Gastroesophageal sphincter (tissue), 3 donors: Measurements from ENCODE around the gene SLC25A21.

Experiments used
- EP300 ChIP-seq: sonication (generic); formaldehyde crosslinking; IDR thresholded peaks from one replicate; pipeline ENCODE4 v1.6.1; 2017; ENCODE audit warnings: antibody characterized with exemption, mild to moderate bottlenecking
- POLR2AphosphoS5 ChIP-seq: sonication (generic); formaldehyde crosslinking; IDR thresholded peaks from one replicate; pipeline ENCODE4 v1.6.1; 2017; ENCODE audit warnings: antibody characterized with exemption
- TF ChIP-seq, protein P1 (sequence below), 4 experiments: fragments of 200-600 bp in 2 of 4; fragments of 450-650 bp in 2 of 4; sonication (generic) in 1 of 4; IDR thresholded peaks; one replicate each; pipeline ENCODE4 v1.5.1; 2017 to 2019; ENCODE audit warnings: antibody characterized with exemption in 4 of 4, mild to moderate bottlenecking in 2 of 4, moderate library complexity in 2 of 4

DNA sequence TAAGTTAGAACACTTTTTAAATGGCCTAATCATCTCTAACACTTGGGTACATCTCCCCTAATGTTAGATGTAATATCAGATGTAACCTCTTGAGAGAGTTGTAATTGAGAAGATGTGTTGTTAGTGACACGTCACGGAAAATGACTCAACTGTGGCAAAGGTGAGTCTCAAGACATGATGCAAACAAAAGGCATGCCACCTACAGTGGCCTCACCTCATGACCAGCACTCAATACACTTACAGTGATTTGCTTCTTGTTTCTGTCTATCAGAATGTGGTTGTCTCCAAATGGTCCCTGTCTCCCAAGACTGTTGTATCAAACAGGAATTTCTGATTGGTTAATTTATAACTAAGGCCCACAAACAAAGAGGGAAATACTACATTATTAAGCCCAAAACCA is 91.2 kb downstream of the SLC25A21 start:
- TF ChIP-seq POLR2AphosphoS5 (no peak), EP300 (no peak)
- TF ChIP-seq, protein P1, sequence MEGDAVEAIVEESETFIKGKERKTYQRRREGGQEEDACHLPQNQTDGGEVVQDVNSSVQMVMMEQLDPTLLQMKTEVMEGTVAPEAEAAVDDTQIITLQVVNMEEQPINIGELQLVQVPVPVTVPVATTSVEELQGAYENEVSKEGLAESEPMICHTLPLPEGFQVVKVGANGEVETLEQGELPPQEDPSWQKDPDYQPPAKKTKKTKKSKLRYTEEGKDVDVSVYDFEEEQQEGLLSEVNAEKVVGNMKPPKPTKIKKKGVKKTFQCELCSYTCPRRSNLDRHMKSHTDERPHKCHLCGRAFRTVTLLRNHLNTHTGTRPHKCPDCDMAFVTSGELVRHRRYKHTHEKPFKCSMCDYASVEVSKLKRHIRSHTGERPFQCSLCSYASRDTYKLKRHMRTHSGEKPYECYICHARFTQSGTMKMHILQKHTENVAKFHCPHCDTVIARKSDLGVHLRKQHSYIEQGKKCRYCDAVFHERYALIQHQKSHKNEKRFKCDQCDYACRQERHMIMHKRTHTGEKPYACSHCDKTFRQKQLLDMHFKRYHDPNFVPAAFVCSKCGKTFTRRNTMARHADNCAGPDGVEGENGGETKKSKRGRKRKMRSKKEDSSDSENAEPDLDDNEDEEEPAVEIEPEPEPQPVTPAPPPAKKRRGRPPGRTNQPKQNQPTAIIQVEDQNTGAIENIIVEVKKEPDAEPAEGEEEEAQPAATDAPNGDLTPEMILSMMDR (IDR thresholded peaks at IDR 0.05) = no peak
